ENCODE results near the gene NTM. TPM values are rescaled to one million over a fixed set of nuclear protein-coding genes. Genes with fewer than 3 reads are reported as not detected.
A peak's percentile ranks its signal among the peaks of the same experiment; 100 is the strongest.
"Not testable (repeated sequence)": the region's sequence is repeated elsewhere in the genome, so short reads cannot be mapped to it uniquely, and the experiment has no call there.

NTM gene
- total RNA-seq = 11.2 TPM

GRCh38 chr11:131370090-131370751, at the start of gene NTM:
Gene NTM, plus strand, starts transcription at chr11:131370615.
- peak; percentile 86 for DNase-seq (ENCODE audit: low spot score)

- no peak for DNase-seq (ENCODE audit: low spot score)
Measured at GRCh38 chr11:131324921-131325570, 45.4 kb upstream of the NTM start.

- no peak for DNase-seq (ENCODE audit: low spot score)
Measured at GRCh38 chr11:131326829-131327228, 43.6 kb upstream of the NTM start.

- no peak for DNase-seq (ENCODE audit: low spot score)
Measured at GRCh38 chr11:131327421-131327820, 43.0 kb upstream of the NTM start.

GRCh38 chr11:131328843-131329242, 41.6 kb upstream of the NTM start:
- no peak for DNase-seq (ENCODE audit: low spot score)

- DNase-seq (ENCODE audit: low spot score) = no peak
Measured at GRCh38 chr11:131331010-131331409, 39.4 kb upstream of the NTM start.

- no peak for DNase-seq (ENCODE audit: low spot score)
Measured at GRCh38 chr11:131331546-131331945, 38.9 kb upstream of the NTM start.

- no peak for DNase-seq (ENCODE audit: low spot score)
Measured at GRCh38 chr11:131334601-131335000, 35.8 kb upstream of the NTM start.

- not testable (repeated sequence) for DNase-seq (ENCODE audit: low spot score)
Measured at GRCh38 chr11:131341900-131342299, 28.5 kb upstream of the NTM start.

- DNase-seq (ENCODE audit: low spot score) = not testable (repeated sequence)
Measured at GRCh38 chr11:131342442-131342841, 28.0 kb upstream of the NTM start.

- no peak for DNase-seq (ENCODE audit: low spot score)
Measured at GRCh38 chr11:131345406-131345805, 25.0 kb upstream of the NTM start.

GRCh38 chr11:131349368-131350086, 20.9 kb upstream of the NTM start:
- no peak for DNase-seq (ENCODE audit: low spot score)

GRCh38 chr11:131350872-131351271, 19.5 kb upstream of the NTM start:
- DNase-seq (ENCODE audit: low spot score) = no peak

- no peak for DNase-seq (ENCODE audit: low spot score)
Measured at GRCh38 chr11:131351848-131352247, 18.6 kb upstream of the NTM start.

- DNase-seq (ENCODE audit: low spot score) = no peak
Measured at GRCh38 chr11:131353766-131354165, 16.6 kb upstream of the NTM start.

- DNase-seq (ENCODE audit: low spot score) = no peak
Measured at GRCh38 chr11:131354251-131354701, 16.1 kb upstream of the NTM start.

- no peak for DNase-seq (ENCODE audit: low spot score)
Measured at GRCh38 chr11:131356206-131356605, 14.2 kb upstream of the NTM start.

GRCh38 chr11:131365329-131365930, 5.0 kb upstream of the NTM start:
- DNase-seq (ENCODE audit: low spot score) = no peak

GRCh38 chr11:131370901-131371790, 731 bp downstream of the NTM start:
- DNase-seq (ENCODE audit: low spot score) = no peak

- DNase-seq (ENCODE audit: low spot score) = no peak
Measured at GRCh38 chr11:131371791-131372104, 1.3 kb downstream of the NTM start.

- DNase-seq (ENCODE audit: low spot score) = no peak
Measured at GRCh38 chr11:131372234-131372962, 2.0 kb downstream of the NTM start.
